ELR (cell line): ENCODE measurements around the gene ANKRD13D.

Source experiments
- DNase-seq: peaks from one replicate; pipeline ENCODE4 v3.0.0-alpha.2; 2015; ENCODE audit warnings: low read depth

ANKRD13D gene

GRCh38 chr11:67261946-67262681 is 27.0 kb upstream of the ANKRD13D start:
- DNase-seq = no peak

- peak; percentile 83 for DNase-seq
Observed at GRCh38 chr11:67262731-67263675, 26.1 kb upstream of the ANKRD13D start.

- DNase-seq = no peak
Observed at GRCh38 chr11:67264260-67264659, 24.8 kb upstream of the ANKRD13D start.

GRCh38 chr11:67264877-67265632 is 24.0 kb upstream of the ANKRD13D start:
- no peak for DNase-seq

- peak; percentile 65 for DNase-seq
Observed at GRCh38 chr11:67265633-67266448, 23.3 kb upstream of the ANKRD13D start.

- DNase-seq = peak; percentile 67
Observed at GRCh38 chr11:67266449-67267187, 22.5 kb upstream of the ANKRD13D start, which contains the start of gene GRK2. GRK2 (plus strand) TSS chr11:67266473; CDS start chr11:67266700, 227 bp downstream.

GRCh38 chr11:67267188-67268080 is 21.7 kb upstream of the ANKRD13D start:
- DNase-seq = peak; percentile 24

- no peak for DNase-seq
Observed at GRCh38 chr11:67268081-67268961, 20.8 kb upstream of the ANKRD13D start.

GRCh38 chr11:67268962-67269268 is 20.2 kb upstream of the ANKRD13D start:
- DNase-seq = no peak

- no peak for DNase-seq
Observed at GRCh38 chr11:67269401-67270255, 19.5 kb upstream of the ANKRD13D start.

- DNase-seq = no peak
Observed at GRCh38 chr11:67270256-67271204, 18.6 kb upstream of the ANKRD13D start.

GRCh38 chr11:67271205-67271540 is 17.9 kb upstream of the ANKRD13D start:
- no peak for DNase-seq

GRCh38 chr11:67271541-67272284 is 17.4 kb upstream of the ANKRD13D start:
- DNase-seq = no peak

GRCh38 chr11:67272327-67273259 is 16.5 kb upstream of the ANKRD13D start:
- no peak for DNase-seq
